NCI-H2107 (cell line): Measurements from ENCODE around the gene XIST.
"Not testable (repeated sequence)": the region's sequence is repeated elsewhere in the genome, so short reads cannot be mapped to it uniquely, and the experiment has no call there.

ENCODE experiments used
- DNase-seq: peaks from one replicate; lab custom pipeline; 2025; lab: John Stamatoyannopoulos, UW

The XIST gene

DNA sequence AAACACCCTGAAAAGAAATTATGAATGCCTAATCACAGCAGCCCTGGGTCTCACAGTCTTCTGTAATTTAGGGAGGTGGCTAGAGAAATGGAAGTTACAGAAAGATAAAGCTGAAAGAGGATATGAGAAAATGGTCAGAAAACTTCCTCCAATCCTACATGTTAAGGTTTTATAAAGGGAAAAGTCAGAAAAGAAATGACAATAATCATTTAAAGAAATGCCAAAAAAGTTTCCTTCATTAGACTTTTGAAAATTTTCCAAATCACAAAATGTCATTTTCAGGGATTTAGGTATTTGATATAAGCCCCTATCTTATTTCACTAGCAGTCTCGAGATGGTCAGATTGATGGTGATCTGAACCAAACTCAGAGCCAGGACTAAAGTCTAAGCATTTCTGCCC, 13.4 kb downstream of the XIST start:
- no peak for DNase-seq

DNA sequence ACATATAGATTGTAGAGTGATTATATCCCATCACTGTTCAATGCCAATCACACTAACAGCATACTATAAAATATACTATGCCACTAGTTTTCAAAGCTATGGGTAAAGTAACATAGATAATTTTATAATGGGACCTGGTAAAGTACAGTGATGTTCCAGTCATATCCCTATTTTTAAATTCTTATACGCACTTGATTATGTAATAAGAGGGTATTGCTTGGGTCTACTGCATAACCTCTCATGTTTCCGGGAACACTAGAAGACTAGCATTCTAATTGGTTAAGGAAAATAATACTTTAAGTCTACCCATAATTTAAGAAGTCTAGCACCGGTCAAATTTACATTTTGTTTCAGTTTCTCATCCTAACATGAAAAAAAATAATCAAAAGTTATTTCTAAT, 14.4 kb downstream of the XIST start:
- DNase-seq, result no peak

DNA sequence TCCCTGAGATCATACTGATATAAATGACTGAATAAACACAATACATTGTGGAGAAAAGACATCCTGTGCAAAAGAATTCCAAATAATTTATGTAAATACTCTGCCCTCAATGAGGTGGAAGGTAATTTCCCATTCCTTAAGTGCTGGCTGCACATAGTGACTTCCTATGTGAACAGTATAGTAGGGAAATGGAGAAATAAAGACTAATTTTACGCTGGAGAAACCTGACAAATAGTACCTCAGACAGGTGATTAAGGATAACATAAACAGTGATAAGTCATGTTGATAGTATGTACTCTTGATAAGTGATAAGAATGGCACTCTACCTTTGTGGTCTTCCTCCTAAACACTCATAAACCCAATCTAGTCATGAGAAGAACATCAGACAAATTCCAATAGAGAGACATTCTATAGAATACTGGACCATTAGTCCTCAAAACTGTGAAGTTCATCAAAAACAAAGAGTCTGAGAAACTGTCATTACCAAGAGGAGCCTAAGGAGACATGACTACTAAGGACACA, 15.5 kb downstream of the XIST start:
- no peak for DNase-seq

DNA sequence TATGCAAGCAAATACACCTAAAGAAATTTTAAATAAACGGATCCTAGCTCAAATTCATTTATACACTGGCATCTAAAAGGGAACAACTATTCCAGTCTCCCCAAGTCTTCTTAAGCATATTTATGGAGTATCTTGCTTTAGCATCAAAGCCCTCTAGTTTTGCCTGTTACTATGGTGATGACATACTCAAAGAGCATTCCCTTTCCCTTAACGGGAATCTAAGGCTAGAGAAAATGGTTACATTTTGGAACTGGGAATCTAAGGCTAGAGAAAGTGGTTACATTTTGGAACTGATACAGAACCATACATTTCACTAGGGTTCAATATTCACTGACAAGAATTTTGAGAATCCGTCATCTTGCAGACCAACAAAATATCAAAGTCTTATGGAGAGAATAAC, 18.3 kb downstream of the XIST start:
- DNase-seq, result no peak

DNA sequence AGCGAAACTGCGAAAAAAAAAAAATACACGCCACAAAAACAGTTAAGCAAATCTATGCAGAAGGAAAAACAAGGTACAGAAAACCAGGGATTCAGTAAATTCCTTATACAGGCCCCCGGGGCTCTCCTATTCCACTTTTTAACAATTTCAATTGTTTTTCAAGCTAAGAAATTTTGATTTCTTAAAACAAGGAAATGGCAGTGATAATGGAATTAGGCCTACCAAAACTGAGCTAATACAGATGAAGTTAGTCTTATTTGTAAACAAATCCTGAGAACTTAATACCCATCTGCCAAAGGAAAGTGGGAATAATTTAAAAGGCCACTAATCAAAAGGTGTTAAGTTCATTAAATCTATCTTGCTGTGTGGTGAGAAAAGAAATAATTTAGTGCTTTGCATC, 20.2 kb downstream of the XIST start:
- no peak for DNase-seq

DNA sequence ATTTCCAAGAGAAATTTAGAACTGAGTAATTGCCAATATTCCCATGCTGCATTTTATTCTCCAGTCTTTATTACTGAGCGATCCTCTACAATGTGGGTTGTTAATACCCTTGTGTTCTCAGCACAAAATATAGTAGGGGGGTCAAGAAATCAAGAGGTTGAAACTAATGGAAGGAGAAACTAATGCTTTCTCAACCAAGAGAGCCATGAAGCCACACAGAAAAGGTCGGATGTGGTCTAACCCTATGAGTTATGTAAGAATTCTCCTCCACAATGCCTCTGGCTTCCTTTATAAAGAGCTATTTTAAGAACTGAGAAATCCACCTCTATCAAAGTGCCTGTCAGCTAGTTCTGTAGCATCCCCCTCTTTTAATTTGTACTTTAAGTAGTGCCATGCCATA, 21.0 kb downstream of the XIST start:
- DNase-seq, result no peak

DNA sequence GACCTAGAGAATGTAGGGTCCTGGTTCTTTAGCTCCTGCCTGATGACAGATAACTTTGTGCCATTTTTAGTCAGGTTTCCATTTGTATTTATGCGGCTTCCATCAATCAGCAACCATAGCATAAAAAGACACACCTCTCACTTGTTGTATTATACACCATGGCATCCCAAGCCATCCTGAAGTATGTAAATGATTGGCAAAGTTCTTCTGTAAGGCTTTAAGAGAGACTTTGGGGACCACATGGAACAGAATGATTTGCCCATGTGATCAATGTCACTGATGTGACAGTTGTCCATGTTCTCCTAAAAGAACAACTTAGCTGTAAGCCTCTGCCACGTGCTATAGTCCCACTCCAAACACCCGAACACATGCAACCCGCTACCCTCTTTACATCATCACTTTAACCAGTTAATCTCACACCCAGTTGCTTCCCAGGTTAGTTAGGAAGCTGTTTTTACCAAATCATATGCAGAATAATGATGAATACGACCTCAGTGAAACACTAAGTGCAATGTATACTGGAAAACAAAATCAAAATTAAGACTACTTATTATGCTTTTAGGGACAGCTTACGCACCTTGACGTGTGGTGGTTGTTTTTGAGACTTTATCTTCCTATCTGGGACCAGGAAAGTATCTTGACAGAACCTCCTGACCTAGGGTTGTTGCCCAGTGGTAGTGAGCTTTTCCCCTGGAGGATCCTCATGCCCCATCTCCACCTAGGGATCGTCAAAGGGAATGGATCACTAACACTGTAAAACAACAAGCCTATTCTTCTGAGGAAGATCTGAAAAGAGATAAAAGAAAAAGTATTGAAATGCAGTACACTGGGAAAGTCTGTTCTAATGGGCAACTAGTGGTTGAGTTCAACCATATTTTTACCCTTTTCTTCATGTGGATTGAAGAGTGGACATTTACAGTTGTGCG, 21.8 kb downstream of the XIST start:
- DNase-seq, result no peak

DNA sequence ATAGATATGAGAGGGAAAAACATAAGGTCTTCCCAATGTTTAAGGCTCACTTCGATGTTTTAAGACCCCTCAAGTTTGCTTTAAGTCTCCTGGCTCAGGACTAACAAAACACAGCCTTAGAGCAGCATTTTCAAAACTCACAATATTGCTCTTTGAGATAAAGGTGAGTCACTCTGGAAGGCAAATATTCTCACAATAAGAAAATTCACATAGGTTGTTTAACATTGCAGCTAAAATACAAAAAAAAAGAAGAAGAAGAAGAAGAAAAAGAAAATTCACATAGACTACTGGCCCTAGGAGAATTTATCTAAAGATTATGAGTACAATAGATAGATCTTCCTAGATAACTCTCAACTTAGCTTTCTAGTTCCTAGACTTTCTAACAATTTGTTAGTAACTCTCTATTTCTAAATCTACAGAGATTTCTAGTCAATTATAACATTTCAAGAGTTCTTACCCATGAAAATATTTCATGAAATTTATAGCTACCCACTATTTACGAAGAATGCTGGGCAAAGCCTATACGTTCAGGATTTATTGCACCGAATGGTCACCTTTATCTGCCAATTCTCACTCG, 22.5 kb downstream of the XIST start:
- DNase-seq, result no peak

DNA sequence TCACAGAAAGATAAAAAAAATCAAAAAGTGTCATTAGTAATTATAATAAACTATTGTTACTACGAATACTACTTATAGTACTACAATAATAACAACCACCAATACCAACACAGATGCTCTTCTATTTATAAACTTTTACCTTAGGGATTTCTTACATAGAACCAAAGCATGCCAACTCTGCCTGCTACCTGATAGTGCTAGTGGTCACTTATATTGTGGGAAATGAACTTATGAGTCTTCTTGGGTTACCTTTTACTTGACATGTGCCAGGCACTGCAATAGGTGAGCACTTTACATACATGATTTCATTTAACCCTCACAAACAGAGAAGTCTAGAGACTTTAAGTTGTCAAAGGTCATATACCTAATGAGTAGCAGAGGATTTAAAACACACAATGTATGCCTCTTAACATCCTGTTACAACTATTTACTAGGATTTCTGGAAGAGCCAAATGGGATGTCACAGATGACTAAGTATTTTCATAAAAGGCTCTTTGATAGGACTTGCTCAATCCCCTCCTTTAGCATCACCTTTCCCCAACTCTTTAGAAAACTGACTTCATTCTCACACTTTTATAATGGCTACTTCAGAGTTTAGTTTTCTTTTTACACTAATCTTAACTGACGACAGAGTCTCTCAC, 24.3 kb downstream of the XIST start:
- no peak for DNase-seq

DNA sequence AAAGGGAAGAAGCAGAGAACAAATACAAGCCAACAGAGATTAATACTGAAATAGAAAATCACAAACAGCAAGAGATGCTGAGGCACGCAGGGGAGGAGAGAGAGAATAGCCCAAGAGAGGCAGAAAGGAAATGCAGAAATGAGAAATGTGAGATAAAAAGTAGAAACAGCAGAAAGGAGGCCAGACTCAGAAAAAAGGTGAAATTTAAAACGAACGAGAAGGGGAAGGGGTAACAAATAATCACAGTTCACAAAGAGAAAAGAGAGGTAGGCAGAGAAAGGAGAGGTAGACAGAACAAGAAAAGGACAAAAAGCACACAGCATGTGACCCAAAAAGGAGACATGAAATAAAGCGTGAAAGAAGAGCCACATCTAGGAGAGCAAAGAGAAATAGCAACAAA, 25.1 kb downstream of the XIST start:
- no peak for DNase-seq

DNA sequence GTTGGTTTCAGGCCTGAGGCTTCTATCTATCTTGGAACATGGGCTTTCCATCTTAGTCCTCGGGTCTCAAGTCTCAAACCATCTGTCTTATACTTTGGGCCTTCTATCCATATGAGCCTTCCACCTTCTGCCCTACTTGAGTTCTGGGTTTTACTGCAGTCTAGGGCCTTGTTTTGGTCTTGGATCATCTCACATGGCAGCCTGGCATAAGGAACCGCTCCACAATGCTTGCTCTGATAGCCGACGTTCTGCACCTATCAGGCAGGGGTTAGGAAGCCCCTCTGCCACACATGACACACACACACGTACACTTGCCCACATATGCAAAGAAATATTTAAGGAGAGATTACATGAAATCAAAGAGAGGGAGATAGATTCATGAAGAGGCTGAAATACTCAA, 25.5 kb downstream of the XIST start:
- DNase-seq, result no peak

DNA sequence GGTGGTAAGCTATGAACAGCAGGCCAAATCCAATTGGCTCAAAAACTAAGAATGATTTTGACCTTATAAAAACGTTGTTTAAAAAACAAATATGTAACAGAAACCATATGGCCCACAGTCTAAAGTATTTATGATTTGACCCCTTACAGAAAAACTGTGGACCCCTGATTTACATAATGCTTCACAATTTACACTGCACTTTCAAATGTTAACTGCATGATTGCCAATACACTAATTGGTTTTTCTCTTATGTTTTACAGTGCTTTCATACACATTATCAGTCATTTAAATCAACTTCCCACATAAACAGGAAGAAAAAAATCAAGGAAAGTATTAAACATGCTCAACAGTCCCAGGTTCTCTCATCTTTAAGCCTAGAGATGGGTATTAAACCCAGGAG, 26.9 kb downstream of the XIST start:
- DNase-seq, result no peak

DNA sequence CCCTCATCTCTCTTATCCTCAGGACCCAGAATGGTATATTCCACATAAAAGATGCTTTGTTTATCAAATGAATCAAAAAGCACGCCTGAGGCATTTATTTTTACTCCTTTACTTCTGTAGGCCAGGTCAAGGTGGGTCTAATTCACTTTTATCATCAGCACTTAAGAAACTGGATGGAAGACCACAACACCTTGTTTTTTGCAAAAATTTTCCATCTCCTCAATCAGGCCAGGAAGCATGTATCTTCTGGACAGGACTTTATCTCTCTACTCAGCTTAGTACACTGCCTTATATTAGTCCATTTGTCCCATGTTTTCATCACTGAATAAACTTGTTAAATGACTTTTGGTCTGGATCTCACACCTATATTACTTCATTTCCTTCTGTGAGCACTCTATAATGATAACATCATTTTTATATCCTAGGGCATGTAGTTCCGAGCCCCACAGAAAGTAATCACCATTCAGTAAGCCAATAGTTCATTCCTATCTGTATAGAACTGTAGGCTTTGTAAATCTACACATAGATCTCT, 29.0 kb downstream of the XIST start:
- no peak for DNase-seq

DNA sequence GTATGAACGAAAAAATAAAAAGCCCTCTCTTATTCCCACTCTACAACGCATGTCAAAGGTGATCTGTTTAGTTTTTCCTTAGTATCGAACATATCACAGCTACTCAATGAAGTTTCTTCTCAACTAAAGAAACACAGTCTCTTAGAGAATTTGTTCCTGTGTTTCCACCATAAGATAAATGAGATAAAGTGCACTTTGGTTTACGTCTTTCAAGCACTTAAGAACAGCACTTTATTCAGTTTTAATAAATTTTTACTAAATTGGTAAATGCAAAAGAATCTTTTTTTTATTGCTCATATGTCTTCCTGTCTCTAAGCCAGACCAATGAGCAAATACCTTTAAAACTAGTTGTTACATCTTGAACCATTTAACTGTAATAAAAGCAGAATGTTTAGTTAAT, 29.7 kb downstream of the XIST start:
- no peak for DNase-seq

DNA sequence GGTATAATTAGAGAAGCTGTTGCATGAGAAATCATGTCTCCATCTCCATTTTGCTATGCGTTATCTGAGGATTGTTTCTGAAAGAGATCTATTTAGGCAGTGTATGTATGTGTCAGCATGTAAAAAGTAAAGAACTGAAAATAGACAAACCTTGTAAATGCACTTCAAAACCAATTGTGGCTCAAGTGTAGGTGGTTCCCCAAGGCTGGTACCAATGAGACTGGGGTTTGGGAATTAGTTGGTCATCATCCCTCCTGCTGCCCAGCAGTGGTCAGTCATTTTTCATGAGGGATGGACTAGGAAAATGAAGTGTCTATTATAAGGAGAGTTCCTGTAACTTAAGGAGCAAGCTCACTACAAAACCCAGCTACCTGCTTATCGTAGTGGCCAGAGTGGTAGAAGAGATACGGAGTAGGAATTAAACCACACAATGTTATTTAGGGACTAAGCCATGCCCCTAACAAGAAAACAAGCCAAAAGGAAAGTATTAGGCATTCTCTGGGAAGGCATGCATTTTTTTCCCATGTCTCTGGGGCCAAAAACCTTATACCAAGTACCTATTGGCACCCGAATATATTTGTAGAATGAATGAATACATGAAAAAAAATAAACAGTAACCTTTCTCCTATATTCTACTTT, 30.5 kb downstream of the XIST start:
- no peak for DNase-seq

DNA sequence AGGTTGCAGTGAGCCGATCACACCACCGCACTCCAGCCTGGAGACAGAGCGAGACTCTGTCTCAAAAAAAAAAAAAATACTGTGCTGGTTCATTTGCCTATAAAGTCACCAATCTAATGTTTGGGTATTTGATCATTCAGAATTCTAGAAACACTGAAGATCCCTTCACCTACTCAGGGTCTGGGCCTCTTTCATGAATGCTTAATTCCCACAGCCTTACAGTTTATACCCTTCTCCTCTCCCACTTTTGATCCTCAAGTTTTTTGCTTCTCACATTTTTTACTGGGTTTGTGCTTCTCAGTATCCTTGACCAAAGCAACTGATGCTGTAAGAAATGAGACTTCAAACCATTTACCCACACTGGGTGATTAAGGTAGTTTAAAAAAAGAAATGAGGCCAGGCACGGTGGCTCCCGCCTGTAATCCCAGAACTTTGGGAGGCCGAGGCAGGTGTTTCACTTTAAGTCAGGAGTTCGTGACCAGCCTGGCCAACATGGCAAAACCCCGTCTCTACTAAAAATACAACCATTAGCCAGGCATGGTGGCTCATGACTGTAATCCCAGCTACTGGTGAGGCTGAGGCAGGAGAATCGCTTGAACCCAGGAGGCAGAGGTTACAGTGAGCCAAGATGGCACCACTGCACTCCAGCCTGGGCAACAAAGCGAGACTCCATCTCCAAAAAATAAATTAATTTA, 32.5 kb downstream of the XIST start:
- DNase-seq, result not testable (repeated sequence)

DNA sequence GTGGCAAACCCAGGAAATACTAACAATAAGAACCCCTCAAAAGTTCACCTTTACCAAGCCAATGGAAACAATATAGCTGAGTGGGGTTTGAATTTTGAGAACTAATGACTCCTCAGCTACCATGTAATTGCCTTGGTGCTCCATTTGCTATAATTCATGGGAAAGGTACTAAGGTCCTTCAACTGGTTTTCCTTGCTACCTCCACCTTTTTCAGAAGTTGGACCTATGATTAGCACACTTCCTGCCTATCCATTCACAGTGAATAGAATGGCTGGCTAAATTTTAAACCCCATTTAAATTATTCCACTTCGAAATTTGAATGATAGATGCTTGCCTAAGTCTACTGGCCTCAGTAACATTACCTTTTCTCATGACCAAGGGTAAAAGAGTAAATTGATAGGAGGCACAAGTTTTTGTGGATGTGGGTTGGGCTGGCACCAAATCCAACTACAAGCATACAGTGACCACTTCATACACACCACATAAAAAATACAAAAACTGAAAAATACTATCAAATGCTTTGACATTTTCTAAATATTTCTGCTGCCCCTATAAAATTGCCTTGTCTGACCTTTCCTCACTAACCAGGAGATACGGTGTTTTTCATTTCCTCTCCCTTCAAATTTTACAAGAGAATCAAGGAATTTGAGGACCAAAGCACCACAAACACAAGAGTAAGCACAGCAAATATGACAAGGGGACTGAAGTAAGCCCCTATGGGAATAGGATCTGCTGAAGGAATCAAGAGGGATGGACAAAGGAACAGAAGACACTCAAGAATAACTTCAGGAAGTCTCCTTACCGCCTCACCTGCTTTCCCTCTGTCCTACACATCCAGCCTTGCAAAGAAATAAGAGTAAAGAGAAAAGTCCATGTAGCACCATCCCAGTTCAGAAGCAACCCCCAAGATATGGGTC, 34.1 kb downstream of the XIST start:
- no peak for DNase-seq

DNA sequence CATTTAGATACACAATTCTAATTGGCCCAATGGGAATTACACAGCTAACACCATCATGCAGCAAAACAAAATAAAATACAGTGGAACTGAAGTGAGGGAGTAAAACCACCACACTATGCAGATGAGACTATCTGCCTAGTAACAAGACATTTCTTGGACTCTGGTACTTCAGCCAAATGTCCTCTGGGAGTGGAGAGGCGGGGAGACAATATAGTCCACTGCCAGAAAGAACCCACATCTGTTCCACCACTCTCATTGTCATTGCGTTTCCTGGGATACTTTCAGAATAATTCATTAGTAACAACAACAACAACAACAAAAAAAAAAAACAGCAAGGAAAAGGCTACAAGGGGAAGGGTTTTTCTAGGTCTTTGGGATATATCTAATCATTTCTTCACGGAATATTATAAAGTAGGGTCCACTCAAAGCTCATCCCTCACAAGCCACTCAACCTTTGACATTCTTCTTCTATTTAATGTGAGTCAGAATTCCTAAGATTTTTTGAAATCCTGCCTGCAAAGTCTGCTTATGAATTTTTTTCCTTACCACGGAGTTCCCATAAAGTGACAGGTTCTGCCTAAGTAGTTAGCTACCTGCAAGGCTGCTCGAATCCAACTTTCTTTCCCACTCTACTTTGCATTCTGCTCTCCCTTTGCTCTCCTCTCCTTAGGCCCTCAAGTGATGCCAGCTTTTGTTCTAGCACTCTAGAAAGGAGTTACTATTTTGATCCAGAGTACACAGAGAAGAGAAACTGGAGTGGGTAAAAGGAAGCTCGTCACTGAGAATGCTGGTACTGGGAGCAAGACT, 34.9 kb downstream of the XIST start:
- DNase-seq, result no peak

DNA sequence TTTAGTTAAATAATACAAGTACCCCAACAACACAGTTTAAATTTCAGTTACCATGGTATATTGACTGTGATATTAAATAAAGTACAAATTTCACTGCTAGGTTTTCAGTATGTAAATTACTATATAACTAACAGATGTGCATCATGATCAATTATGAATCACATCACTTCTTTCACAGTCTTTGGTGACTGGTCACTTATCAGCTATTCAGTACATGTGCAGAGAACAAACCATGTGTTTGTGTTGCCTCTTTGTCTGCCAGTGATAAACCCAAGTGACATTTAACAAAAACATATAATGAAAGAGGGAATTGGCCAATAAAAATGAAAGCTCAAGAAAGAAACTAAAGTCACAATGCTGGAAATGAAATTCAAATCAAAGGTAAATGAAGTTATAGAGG, 40.3 kb downstream of the XIST start:
- no peak for DNase-seq

DNA sequence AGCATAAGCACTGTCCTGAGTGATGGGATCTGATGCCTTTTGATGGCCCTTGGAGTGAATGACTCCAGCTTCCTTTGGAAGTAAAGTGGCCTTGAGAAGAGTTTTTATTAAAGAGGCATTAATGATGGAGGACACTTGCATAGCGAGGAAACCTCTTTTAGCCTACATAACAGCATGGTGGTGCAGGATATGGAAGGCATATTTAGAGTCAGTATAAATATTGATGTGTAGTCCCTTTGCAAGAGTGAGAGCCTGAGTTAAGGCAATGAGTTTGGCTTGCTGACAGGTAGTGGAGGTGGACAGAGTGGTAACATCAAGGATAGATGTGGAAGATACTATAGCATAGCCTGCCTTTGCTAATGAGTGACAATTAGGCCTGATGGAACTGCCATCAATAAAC, 48.4 kb downstream of the XIST start:
- DNase-seq, result not testable (repeated sequence)
